ENCODE measurements around the gene GALNT15.

GRCh38 chr3:16132928-16133327 lies 41.6 kb upstream of the GALNT15 start:
- no peak for TF ChIP-seq CTCF (IDR thresholded peaks at IDR 0.05; ENCODE audit: insufficient read depth, low read depth, low read length)
- TF ChIP-seq EZH2 (IDR thresholded peaks at IDR 0.05; ENCODE audit: insufficient read depth, low read length), result no peak

Measured in astrocyte (in vitro differentiated cells and primary cell).